Mucosa of stomach (tissue), 1 donor: ENCODE data around the gene CFAP92.
"Not testable (repeated sequence)": the region's sequence is repeated elsewhere in the genome, so short reads cannot be mapped to it uniquely, and the experiment has no call there.

ENCODE experiments used
- H3K27me3 ChIP-seq: one replicate; pipeline ENCODE4 v1.7.0; 2013; ENCODE audit warnings: mild to moderate bottlenecking, low read length; ENCODE audit not compliant: control insufficient read depth, insufficient read depth
- H3K36me3 ChIP-seq: one replicate; pipeline ENCODE4 v1.7.0; 2013; ENCODE audit warnings: low read length; ENCODE audit not compliant: control insufficient read depth, insufficient read depth
- H3K4me1 ChIP-seq: one replicate; pipeline ENCODE4 v1.7.0; 2013; ENCODE audit warnings: mild to moderate bottlenecking, low read length; ENCODE audit not compliant: control insufficient read depth, insufficient read depth
- H3K4me3 ChIP-seq: one replicate; pipeline ENCODE4 v1.7.0; 2013; ENCODE audit warnings: low read length
- H3K9ac ChIP-seq: one replicate; pipeline ENCODE4 v1.7.0; 2013; ENCODE audit warnings: mild to moderate bottlenecking, low read length, moderate library complexity
- H3K9me3 ChIP-seq: one replicate; pipeline ENCODE4 v1.7.0; 2013; ENCODE audit warnings: mild to moderate bottlenecking, low read length, moderate library complexity; ENCODE audit not compliant: control insufficient read depth
- donor health status: Pancreatic carcinoma.

The CFAP92 gene

DNA sequence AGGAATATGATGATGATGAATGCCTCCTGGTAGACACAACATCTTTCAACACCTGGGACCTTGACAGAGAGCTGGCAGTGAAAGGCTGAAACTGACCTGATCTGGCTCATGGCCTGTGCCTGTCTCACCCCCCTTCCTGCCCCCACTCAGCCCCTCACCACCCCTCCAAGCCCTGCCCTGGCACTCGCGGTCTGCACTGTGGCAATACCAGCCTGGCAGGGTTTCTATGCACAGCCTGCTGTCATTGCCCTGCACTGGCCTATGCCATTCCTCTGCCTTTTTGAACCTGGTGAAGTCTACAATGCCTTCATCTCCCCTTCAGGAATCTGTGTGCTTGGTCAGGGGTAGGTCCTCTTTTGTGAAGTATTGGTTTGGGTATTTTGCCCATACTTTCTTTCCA lies 58.0 kb downstream of the CFAP92 start:
- Histone ChIP-seq H3K36me3 (no peaks in the 10 kb centered on the region), H3K9ac (no peak overlapping the region), H3K4me3 (no peak overlapping the region), H3K27me3 (no peaks in the 10 kb centered on the region), H3K4me1 (no peaks in the 10 kb centered on the region), H3K9me3 (no peaks in the 10 kb centered on the region)

DNA sequence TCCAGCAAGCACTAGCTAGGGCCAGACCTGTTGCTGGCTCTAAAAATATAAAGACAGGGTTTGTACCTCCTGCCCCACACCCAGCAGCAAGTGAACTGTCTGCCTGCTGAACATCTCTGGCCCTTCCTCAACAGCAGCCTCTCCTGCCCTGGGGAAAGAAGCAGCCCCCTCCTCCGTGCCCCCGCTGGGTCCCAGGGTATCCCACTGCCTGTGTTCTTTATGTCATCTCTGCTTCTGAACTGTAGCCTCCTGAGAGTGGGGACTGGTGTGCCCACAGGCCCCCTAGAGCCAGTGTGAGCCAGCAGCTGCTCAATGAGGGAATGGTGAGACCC lies 60.0 kb downstream of the CFAP92 start:
- Histone ChIP-seq H3K27me3 (no peaks in the 10 kb centered on the region), H3K36me3 (no peaks in the 10 kb centered on the region), H3K4me1 (no peaks in the 10 kb centered on the region), H3K9ac (no peak overlapping the region), H3K9me3 (no peaks in the 10 kb centered on the region), H3K4me3 (no peak overlapping the region)

DNA sequence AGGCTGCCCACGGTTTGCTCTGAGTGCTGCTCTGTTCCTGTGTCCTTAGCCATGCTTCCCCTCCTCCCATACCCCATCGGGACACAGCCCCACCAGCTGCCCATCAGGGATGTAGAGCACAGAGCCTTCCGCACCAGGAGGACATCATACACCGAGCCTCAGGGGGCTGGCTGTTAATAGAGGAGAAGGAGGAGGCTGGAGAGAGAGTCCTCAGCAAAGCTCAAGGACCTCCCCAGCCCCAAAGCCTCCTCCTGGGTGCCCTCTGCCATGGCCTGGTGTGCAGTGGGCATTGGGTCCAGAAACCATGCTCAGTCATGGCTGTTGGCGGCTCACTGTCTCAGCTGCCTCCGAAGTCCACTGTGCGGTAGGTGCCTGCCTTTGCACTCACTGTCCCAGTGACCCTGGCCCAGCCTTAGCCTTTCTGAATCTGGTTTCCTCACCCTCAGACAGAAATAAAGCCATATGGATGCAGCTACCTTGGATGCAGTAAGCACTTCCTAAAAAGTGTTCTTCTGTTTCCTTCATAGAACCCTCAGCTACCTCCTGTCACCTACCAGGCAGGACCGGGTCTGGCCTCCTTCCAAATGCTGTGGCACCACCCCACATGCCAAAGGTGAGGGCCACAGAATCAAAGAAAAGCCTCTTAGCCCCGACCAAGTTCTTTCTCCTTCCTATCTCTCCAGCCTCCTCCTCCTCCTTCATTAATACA lies 60.5 kb downstream of the CFAP92 start:
- Histone ChIP-seq H3K27me3 (no peaks in the 10 kb centered on the region), H3K4me1 (no peaks in the 10 kb centered on the region), H3K36me3 (no peaks in the 10 kb centered on the region), H3K4me3 (no peak overlapping the region), H3K9me3 (no peaks in the 10 kb centered on the region), H3K9ac (no peak overlapping the region)

DNA sequence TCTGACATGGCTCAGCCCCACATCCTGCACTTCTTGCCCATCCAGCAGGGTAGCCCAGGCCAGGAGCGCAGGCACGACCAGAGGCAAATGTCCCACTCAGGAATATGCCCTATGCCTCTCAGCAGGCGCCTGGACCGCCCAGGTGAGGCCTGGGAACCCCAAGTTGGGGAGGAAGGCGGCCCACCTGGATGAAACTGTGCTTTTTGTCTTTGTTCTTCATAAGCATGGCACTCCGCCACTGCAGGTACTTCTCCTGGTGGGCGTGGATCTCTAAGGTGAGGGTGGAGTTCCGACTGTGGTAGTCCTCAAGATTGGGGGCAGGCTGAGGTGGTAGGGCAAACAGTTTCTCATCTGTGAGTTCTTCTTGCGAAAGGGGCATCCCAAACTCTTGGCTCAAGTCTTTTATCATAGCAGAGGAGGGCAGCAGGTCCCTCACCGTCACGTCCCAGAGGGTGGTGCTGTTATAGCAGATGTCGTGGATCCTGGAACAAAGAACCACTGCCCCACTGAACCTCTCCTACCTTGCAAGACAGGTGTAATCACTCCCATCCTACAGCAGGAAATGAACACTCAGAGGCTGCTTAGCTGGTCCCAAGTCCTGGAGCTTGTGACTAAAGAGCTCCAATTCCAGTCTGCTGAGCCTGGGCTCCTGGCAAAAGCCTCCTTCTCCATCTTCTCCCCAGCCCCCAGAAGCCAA lies 61.2 kb downstream of the CFAP92 start:
- Histone ChIP-seq H3K9me3 (no peaks in the 10 kb centered on the region), H3K4me3 (no peak overlapping the region), H3K9ac (no peak overlapping the region)

DNA sequence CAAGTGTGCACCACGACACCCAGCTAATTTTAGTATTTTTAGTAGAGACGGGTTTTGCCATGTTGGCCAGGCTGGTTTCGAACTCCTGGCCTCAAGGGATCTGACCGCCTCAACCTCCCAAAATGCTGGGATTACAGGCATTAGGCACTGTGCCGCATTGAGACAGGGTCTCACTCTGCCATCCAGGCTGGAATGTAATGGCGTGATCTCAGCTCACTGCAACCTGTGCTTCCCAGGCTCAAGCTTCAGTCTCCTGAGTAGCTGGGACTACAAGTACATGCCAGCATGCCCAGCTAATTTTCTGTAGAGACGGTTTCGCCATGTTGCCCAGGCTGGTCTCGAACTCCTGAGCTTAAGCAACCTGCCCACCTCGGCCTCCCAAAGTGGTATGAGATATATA lies 62.8 kb downstream of the CFAP92 start:
- Histone ChIP-seq H3K4me3 (no peak overlapping the region), H3K9me3 (no peaks in the 10 kb centered on the region), H3K27me3 (no peaks in the 10 kb centered on the region), H3K9ac (no peak overlapping the region), H3K4me1 (no peaks in the 10 kb centered on the region), H3K36me3 (no peaks in the 10 kb centered on the region)

More for the DNA sequence above, 61.2 kb downstream of the CFAP92 start:
- H3K4me1 ChIP-seq: no peaks in the 10 kb centered on the region
- H3K27me3 ChIP-seq: no peaks in the 10 kb centered on the region
- no peaks in the 10 kb centered on the region for H3K36me3 ChIP-seq

DNA sequence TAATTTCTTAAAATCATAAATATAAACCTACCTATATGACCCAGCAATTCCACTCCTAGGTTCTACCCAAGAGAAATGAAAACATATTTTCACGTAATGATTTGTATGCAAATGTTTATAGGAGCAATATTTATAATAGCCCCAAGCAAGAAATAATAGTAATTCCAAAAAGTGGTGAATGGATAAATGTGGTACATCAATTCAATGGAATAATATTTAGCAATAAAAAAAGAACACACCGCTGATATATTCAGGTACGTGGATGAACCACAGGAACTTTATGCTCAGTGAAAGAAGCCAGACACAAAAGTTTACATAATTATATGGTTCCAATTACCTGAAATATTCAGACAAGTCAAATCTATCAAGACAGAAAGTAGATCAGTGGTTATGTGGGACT lies 64.5 kb downstream of the CFAP92 start:
- Histone ChIP-seq H3K4me3 (no peak overlapping the region), H3K9ac (no peak overlapping the region), H3K36me3 (no peaks in the 10 kb centered on the region), H3K27me3 (no peaks in the 10 kb centered on the region), H3K9me3 (no peaks in the 10 kb centered on the region), H3K4me1 (no peaks in the 10 kb centered on the region)

DNA sequence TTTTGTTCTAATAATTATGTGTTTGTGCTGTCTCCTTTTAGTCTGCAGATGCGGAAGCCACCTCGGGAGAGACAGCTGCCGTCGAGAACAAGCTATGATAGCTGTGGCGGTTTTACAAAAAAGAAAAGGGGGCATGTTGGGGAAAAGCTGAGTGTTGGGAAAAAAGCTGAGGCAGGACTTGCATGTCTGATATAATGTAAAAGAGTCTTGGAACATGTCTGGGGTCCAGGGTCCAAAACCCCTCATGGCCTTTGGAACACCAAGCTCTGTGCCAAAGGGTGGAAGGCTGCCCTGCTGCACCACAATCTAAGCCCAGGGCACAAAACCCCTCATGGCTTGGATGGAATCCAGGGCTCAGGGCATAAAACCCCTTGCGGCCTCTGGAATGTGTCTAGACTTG lies 69.9 kb downstream of the CFAP92 start:
- H3K9ac ChIP-seq, H3K36me3 ChIP-seq, H3K27me3 ChIP-seq, H3K4me3 ChIP-seq, H3K4me1 ChIP-seq, H3K9me3 ChIP-seq: not testable (repeated sequence)

DNA sequence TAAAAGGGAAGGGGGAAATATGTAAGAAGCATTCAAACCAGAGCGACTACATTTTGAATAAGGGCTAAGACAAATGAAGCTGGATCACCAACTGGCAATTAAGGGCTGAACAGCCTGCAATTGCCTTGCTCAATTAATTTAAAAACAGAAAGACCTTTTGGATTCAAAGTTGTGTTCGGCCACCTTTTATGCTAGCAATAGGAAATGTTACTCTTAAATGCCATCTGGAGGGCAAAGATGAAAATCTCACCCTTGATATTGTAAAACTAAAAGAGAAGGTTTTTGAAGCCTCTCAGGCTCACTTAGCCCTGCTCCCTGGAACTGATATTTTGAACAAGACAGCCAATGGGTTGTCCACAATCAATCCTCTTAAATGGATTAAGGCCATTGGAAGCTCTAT lies 70.3 kb downstream of the CFAP92 start:
- Histone ChIP-seq H3K9ac (no peak overlapping the region), H3K36me3 (no peaks in the 10 kb centered on the region), H3K27me3 (no peaks in the 10 kb centered on the region), H3K4me3 (no peak overlapping the region), H3K9me3 (no peaks in the 10 kb centered on the region), H3K4me1 (no peaks in the 10 kb centered on the region)

DNA sequence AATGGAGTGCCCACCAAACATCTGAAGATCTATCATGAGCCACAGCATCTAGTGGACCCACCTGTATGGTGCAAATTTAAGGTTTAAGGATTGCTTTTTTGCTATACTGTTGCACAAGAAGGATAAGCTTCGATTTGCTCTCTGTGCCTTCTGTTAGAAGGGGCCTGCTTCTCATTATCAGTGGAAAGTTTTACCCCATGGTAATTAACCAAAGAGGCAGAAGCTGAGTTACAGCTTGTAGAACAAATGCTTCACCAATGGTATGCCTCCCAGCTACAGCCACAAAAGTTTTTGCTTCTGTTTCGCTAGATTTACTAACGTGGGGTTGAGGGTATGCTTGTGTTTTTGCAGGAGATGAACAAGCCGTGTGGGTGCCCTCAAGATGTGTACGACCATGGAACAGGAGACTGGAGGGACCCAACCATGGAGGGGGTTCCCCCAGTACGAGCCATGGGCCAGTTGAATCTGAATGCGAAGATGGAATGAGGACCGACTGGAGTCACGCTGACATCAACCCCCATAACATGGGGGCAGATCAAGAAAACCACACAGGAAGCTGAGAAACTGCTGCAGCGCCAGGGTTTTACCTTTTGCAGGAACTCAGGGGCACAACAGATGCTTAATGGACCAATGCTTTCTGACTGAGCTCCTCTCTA lies 70.9 kb downstream of the CFAP92 start:
- Histone ChIP-seq H3K4me3 (no peak overlapping the region), H3K9ac (no peak overlapping the region), H3K27me3 (no peaks in the 10 kb centered on the region), H3K9me3 (no peaks in the 10 kb centered on the region), H3K36me3 (no peaks in the 10 kb centered on the region), H3K4me1 (no peaks in the 10 kb centered on the region)

DNA sequence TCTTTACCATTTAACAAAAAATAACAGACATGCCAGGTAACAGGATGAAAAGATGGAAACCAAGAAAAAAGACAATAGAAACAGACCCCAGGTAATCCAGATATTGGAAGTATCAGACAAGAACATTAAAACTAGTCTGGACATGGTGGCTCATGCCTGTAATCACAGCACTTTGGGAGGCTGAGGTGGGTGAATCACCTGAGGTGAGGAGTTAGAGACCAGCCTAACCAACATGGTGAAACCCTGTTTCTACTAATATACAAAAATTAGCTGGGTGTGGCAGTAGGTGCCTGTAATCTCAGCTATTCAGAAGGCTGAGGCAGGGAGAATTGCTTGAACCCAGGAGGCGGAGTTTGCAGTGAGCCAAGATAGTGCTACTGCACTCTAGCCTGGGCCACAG lies 73.9 kb downstream of the CFAP92 start:
- no peaks in the 10 kb centered on the region for H3K9me3 ChIP-seq
- H3K4me1 ChIP-seq: no peaks in the 10 kb centered on the region
- peaks cover 3% of the 10 kb centered on the region for H3K36me3 ChIP-seq
- H3K27me3 ChIP-seq: no peaks in the 10 kb centered on the region
- no peak overlapping the region for H3K4me3 ChIP-seq
- no peak overlapping the region for H3K9ac ChIP-seq

DNA sequence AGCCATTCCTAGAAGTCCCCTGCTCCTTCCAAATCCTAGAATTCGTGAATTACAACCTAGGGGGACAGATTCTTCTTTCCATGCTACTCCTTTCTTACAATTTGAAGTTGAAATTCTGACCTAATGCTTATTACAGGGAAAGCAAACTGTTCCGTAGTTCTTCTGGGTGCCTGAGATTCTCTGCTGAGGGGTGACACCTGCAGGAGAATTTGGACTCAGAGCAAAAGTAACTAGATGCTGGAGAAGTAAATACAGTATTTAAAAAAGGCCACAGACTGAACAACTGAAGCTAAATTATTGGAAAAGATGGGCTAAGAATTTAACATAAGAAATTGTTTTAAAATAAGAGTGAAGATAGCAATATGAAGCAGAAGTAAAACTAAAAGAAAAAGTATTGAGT lies 76.6 kb downstream of the CFAP92 start:
- Histone ChIP-seq H3K9me3 (no peaks in the 10 kb centered on the region), H3K9ac (no peak overlapping the region), H3K27me3 (no peaks in the 10 kb centered on the region), H3K4me3 (no peak overlapping the region), H3K36me3 (peaks cover 3% of the 10 kb centered on the region), H3K4me1 (no peaks in the 10 kb centered on the region)

DNA sequence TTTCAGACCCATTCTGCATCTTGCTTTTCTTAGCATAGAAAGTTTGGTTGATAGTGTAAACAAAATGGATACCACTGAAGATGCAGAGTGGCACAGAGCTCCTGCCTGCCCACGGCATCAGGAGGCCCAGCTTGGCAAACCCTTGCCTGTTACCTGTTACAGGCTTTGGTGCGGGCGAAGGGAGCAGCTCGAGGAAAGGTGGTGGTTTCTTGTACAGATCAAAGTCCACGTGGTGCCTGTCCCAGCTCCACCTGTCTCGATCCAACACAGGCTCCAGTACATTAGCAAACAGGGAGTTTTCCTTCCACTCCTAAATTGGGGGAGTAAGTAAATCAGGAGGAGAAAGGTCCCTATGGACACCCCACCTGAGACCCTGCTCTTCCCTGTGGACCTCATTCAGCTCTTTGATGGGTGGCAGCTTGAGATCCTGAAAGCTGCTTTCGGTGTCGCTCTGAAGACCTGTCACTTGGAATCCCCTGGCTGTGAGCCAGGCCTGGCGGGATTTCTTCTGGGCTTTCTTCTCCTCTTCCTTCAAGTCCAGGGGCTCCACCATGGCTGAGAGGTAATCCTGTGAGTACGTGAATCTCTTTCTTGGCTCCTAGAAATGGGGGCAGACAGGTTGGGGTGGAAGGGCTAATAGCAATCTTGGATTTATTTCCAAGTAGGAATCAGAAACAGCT lies 78.8 kb downstream of the CFAP92 start:
- Histone ChIP-seq H3K36me3 (peaks cover 8% of the 10 kb centered on the region), H3K4me3 (no peak overlapping the region), H3K4me1 (no peaks in the 10 kb centered on the region), H3K9ac (no peak overlapping the region), H3K27me3 (no peaks in the 10 kb centered on the region), H3K9me3 (no peaks in the 10 kb centered on the region)
